OCI-LY1 (cell line): ENCODE results near the gene KRT80.

Source experiments
- EZH2 ChIP-seq: fragments of 200-600 bp; sonication (generic), shearing (Covaris generic); IDR thresholded peaks from 2 replicates; pipeline ENCODE4 v1.8.0; 2017; ENCODE audit warnings: borderline replicate concordance, mixed run types, mild to moderate bottlenecking, antibody characterized with exemption, low read length, moderate library complexity, mixed read lengths
- TF ChIP-seq, protein P1 (sequence below): fragments of 200-600 bp; sonication (generic), shearing (Covaris generic); IDR thresholded peaks from 2 replicates; pipeline ENCODE4 v1.5.1; 2017; ENCODE audit warnings: mild to moderate bottlenecking, antibody characterized with exemption, low read length, moderate library complexity, mixed read lengths

DNA sequence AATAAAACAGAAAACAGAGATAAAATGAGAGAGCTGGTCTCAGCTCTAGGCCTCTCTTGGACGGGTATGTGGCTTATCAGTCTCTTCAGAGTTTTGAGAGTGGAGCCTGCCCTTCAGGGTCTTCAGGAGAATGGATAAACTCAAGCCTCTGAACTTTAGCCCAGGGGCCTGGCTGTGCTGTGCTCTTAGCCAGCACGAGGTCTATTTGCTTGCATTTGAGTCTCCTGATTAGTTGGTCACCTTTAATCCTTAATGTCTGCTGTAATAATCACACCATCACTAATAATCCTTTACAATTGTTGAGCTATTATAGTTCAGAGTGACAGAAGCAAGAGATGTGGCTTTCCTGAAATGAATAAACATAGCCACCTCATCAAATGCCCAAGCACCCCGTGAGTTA is 24.3 kb downstream of the KRT80 start:
- TF ChIP-seq, protein P1, sequence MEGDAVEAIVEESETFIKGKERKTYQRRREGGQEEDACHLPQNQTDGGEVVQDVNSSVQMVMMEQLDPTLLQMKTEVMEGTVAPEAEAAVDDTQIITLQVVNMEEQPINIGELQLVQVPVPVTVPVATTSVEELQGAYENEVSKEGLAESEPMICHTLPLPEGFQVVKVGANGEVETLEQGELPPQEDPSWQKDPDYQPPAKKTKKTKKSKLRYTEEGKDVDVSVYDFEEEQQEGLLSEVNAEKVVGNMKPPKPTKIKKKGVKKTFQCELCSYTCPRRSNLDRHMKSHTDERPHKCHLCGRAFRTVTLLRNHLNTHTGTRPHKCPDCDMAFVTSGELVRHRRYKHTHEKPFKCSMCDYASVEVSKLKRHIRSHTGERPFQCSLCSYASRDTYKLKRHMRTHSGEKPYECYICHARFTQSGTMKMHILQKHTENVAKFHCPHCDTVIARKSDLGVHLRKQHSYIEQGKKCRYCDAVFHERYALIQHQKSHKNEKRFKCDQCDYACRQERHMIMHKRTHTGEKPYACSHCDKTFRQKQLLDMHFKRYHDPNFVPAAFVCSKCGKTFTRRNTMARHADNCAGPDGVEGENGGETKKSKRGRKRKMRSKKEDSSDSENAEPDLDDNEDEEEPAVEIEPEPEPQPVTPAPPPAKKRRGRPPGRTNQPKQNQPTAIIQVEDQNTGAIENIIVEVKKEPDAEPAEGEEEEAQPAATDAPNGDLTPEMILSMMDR: no peak
- no peak for TF ChIP-seq EZH2
